Kasumi-1 (cell line): ENCODE results near the gene PHACTR4.
"Not testable (repeated sequence)": the region's sequence is repeated elsewhere in the genome, so short reads cannot be mapped to it uniquely, and the experiment has no call there.

Experiments used
- DNase-seq, 2 experiments: peaks; one replicate each; lab custom pipeline; 2025; lab: John Stamatoyannopoulos, UW

Gene PHACTR4

GRCh38 chr1:28525002-28525642 is 155.6 kb downstream of the PHACTR4 start:
- DNase-seq, result not testable (repeated sequence)

GRCh38 chr1:28526886-28527285 is 157.3 kb downstream of the PHACTR4 start:
- DNase-seq, result no peak

GRCh38 chr1:28530456-28530855 is 160.9 kb downstream of the PHACTR4 start:
- DNase-seq, result no peak

- DNase-seq, result no peak
Measured at GRCh38 chr1:28534671-28535070, 165.1 kb downstream of the PHACTR4 start.

GRCh38 chr1:28535180-28535579 is 165.6 kb downstream of the PHACTR4 start:
- DNase-seq, result no peak

- no peak for DNase-seq
Measured at GRCh38 chr1:28537457-28538199, 168.1 kb downstream of the PHACTR4 start.

- DNase-seq, result no peak
Measured at GRCh38 chr1:28538286-28538685, 168.7 kb downstream of the PHACTR4 start.

- DNase-seq, result no peak
Measured at GRCh38 chr1:28540651-28541050, 171.1 kb downstream of the PHACTR4 start.

- DNase-seq, result not testable (repeated sequence)
Measured at GRCh38 chr1:28541414-28542015, 172.0 kb downstream of the PHACTR4 start.

GRCh38 chr1:28545246-28545628 is 175.7 kb downstream of the PHACTR4 start:
- DNase-seq, result no peak

- DNase-seq, result no peak
Measured at GRCh38 chr1:28548318-28548717, 178.8 kb downstream of the PHACTR4 start.
